ENCODE data around the gene FOXN1.

The FOXN1 gene

DNA sequence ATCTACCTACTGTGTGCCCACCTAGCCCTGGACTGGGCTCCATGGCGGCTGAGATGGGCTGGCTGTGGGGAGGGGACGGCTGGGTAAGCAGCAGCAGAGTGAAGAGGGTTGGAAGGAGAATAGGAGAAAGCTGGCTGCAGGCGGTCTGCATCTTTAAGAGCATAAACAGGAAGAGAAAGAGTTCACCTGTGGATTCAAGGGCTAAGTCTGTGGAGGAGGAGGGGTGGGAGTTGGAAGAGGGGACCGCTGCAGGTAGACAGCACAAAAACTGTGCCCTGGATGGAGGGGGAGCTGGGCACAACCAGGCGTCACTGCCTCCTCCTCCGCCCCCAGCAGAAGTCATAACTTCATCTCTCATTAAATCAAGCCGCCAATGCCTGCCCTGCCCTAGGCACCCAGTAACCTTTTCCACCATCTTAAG is 32.0 kb upstream of the FOXN1 start:
- H3K27ac ChIP-seq, result peak overlapping the region; percentile 65; the same call in 1 of the 2 replicates
- TF ChIP-seq, protein P1, sequence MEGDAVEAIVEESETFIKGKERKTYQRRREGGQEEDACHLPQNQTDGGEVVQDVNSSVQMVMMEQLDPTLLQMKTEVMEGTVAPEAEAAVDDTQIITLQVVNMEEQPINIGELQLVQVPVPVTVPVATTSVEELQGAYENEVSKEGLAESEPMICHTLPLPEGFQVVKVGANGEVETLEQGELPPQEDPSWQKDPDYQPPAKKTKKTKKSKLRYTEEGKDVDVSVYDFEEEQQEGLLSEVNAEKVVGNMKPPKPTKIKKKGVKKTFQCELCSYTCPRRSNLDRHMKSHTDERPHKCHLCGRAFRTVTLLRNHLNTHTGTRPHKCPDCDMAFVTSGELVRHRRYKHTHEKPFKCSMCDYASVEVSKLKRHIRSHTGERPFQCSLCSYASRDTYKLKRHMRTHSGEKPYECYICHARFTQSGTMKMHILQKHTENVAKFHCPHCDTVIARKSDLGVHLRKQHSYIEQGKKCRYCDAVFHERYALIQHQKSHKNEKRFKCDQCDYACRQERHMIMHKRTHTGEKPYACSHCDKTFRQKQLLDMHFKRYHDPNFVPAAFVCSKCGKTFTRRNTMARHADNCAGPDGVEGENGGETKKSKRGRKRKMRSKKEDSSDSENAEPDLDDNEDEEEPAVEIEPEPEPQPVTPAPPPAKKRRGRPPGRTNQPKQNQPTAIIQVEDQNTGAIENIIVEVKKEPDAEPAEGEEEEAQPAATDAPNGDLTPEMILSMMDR (conservative IDR thresholded peaks at IDR 0.05), result no peak
- no peak for TF ChIP-seq ZFX (IDR thresholded peaks at IDR 0.05)

DNA sequence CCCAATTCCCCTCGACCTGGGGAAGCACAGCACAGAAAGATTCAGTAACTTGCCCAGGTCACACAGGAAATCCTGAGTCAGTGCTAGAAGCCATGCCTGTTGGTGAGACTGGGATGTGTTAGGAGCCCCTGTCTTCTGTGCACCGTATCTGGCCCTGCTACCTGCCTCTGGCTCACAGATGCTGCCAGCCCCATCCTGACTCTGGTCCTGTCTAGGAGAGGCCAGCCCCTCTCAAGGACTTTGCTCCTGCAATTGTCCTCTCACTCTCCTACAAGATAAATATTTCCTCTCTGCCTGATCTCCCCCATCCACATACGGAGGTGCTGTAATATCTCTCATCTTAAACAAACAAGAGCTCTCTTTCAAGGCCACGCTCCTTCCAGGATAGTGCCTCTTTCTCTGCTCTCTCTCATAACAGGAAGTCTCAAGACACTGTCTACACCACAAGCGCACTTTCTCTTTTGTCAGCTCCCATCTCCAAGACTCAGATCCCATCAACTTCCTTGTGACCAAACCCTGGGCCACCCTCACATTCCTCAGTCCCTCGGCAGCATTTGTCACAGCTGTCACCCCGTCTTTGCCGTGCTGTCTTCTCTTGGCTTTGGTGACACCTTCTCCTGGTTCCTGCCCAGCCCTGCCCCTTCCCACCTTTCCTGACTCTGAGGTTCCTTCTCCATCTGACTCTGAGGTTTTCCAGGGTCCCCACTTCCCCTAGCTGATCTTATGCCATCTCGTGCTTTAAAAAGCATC is 30.8 kb upstream of the FOXN1 start:
- TF ChIP-seq ZFX (IDR thresholded peaks at IDR 0.05), result no peak
- TF ChIP-seq, protein P1 (conservative IDR thresholded peaks at IDR 0.05), result no peak
- peak overlapping the region; percentile 65 for H3K27ac ChIP-seq

DNA sequence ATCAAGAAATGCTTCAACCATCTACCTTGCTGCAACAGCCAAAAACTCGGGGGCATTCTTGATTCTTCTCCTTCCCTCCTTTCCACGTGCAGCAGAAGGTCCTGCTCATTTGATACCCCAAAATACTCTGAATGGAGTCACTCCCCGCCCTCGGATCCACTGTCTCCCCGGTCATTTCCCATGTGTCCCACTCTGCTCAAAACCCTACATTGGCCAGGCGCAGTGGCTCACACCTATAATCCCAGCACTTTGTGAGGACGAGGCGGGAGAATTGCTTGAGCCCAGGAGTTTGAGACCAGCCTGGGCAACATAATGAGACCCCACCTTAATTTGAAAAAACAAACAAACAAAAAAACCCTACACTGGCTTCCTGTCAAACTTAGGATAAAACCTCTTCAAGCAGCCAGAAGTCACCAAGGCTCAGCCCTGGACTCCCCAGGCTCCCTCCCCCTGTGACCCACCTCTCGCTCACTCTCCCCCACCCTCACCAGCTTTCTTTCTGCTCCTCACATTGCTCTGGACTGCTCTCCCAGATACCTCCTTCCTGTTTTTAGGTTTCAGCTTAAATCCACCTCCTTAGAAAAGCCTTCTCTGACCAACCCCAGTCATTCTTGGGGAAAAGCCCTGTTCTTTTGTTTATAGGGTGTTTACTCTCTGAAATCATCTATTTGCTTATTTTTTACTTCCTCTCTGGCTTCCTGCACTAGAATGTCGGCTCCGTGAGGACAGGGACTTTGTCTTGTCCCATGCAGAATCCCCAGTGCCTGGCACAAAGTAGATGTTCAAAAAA is 29.9 kb upstream of the FOXN1 start:
- H3K27ac ChIP-seq, result peak overlapping the region; percentile 65
- TF ChIP-seq ZFX (IDR thresholded peaks at IDR 0.05), result no peak
- TF ChIP-seq, protein P1 (conservative IDR thresholded peaks at IDR 0.05), result no peak

DNA sequence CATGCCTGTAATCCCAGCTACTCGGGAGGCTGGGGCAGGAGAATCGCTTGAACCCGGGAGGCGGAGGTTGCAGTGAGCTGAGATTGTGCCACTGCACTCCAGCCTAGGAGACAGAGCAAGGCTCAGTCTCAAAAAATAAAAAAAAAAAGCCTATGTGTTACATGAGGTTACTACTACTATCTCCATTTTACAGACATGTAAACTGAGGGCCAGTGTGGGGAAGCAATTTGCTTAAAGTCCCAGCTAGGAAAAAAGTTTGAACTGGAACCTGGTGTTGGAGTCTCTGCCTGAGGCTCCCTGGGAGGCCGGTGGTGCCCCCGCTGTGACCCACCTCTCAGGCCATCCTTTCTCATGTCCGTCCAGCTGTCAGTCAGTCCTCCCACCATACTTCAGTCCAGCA is 28.2 kb upstream of the FOXN1 start:
- H3K27ac ChIP-seq, result no peak overlapping the region
- no peak for TF ChIP-seq ZFX (IDR thresholded peaks at IDR 0.05)
- TF ChIP-seq, protein P1 (conservative IDR thresholded peaks at IDR 0.05), result no peak

DNA sequence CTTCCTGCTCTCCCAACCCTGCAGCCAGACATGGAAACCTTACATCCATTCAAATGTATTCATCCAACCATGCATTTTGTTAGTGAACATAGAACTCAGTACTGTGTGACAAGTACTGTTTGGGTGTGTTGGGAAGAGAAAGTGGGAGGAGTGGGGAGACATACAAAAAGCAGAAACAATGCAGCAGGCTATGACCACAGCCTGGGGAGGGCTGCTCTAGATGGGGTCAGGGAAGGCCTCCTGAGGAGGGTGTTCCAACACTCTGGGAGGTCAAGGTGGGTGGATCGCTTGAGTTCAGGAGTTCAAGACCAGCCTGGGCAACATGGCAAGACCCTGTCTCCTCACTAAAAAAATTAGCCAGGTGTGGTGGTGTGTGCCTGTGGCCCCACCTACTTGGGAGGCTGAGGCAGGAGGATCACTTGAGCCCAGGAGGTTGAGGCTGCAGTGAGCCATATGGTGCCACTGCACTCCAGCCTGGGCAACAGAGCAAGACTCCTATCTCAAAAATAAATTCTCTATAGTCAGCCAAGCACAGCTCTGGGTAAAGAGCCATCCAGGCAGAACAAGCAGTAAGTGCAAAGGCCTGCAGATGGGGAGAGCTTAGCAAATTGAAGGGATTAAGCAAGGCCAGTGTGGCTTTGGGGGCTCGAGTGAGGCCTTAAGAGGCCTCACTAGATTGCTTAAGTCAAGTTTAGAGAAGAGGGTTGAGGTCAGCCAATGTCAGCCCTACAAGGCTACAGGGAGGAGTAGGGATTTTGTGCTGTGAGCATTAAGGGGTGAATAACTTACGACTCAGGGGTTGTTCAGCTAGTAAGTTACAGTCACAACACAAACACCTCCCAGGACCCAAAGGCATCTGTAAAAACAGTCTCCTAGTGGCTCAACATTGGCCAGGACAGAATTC is 27.2 kb upstream of the FOXN1 start:
- no peak for TF ChIP-seq ZFX (IDR thresholded peaks at IDR 0.05)
- TF ChIP-seq, protein P1 (conservative IDR thresholded peaks at IDR 0.05), result no peak
- no peak overlapping the region for H3K27ac ChIP-seq

DNA sequence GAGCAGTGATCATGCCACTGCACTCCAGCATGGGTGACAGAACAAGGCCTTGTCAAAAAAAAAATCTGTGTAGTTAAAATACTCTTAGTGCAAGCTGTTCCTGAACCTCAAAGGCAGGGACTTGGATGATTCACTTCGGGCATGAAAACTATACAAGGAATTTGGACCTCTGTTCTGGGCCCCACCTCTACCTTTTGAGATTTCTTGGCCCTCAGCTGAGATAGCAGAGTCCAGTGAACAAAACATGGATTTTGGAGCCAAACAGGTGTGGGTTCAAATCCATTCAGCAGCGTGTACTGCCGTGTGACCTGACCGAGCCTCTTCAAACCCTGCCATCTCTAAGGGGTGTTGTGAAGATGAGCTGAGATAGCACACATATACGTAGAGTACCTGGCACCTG is 25.9 kb upstream of the FOXN1 start:
- H3K27ac ChIP-seq, result no peak overlapping the region
- TF ChIP-seq ZFX (IDR thresholded peaks at IDR 0.05), result no peak
- TF ChIP-seq, protein P1 (conservative IDR thresholded peaks at IDR 0.05), result no peak

Measured in C4-2B (cell line).